GM21528 (cell line): ENCODE results near the gene SMYD3.
"Not testable (repeated sequence)": the region's sequence is repeated elsewhere in the genome, so short reads cannot be mapped to it uniquely, and the experiment has no call there.

Experiments
- ATAC-seq: cut with Tn5 transposase; IDR thresholded peaks from one replicate; pipeline ENCODE4 v1.9.1; 2021; ENCODE audit warnings: mild to moderate bottlenecking, moderate library complexity; ENCODE audit not compliant: unreplicated experiment, low FRiP score

The SMYD3 gene

GRCh38 chr1:245802941-245803665, 704.0 kb downstream of the SMYD3 start:
- no peak for ATAC-seq

GRCh38 chr1:245800901-245801605, 706.0 kb downstream of the SMYD3 start:
- no peak for ATAC-seq

GRCh38 chr1:245798349-245798711, 708.7 kb downstream of the SMYD3 start:
- no peak for ATAC-seq

GRCh38 chr1:245797592-245798348, 709.3 kb downstream of the SMYD3 start:
- no peak for ATAC-seq

GRCh38 chr1:245791410-245792312, 715.4 kb downstream of the SMYD3 start:
- ATAC-seq: no peak

GRCh38 chr1:245790441-245790840, 716.6 kb downstream of the SMYD3 start:
- ATAC-seq: no peak

- no peak for ATAC-seq
These were observed 718.2 kb downstream of the SMYD3 start for GRCh38 chr1:245788886-245789285.

GRCh38 chr1:245788269-245788668, 718.8 kb downstream of the SMYD3 start:
- no peak for ATAC-seq

GRCh38 chr1:245786948-245787347, 720.1 kb downstream of the SMYD3 start:
- ATAC-seq: no peak

GRCh38 chr1:245779797-245780755, 727.0 kb downstream of the SMYD3 start:
- ATAC-seq: no peak

GRCh38 chr1:245777752-245778151, 729.3 kb downstream of the SMYD3 start:
- ATAC-seq: no peak

- no peak for ATAC-seq
These were observed 730.3 kb downstream of the SMYD3 start for GRCh38 chr1:245776694-245777332.

GRCh38 chr1:245776139-245776538, 730.9 kb downstream of the SMYD3 start:
- no peak for ATAC-seq

GRCh38 chr1:245774931-245775330, 732.1 kb downstream of the SMYD3 start:
- not testable (repeated sequence) for ATAC-seq

GRCh38 chr1:245774196-245774595, 732.9 kb downstream of the SMYD3 start:
- no peak for ATAC-seq

GRCh38 chr1:245773344-245773743, 733.7 kb downstream of the SMYD3 start:
- ATAC-seq: no peak

GRCh38 chr1:245772739-245773138, 734.3 kb downstream of the SMYD3 start:
- no peak for ATAC-seq

GRCh38 chr1:245772325-245772724, 734.8 kb downstream of the SMYD3 start:
- ATAC-seq: no peak
